NAMALWA (cell line): ENCODE measurements around the gene SCARB1.

Experiments used
- DNase-seq: peaks from one replicate; pipeline ENCODE4 v3.0.0-alpha.2; 2015; ENCODE audit warnings: low spot score

Gene SCARB1

DNA sequence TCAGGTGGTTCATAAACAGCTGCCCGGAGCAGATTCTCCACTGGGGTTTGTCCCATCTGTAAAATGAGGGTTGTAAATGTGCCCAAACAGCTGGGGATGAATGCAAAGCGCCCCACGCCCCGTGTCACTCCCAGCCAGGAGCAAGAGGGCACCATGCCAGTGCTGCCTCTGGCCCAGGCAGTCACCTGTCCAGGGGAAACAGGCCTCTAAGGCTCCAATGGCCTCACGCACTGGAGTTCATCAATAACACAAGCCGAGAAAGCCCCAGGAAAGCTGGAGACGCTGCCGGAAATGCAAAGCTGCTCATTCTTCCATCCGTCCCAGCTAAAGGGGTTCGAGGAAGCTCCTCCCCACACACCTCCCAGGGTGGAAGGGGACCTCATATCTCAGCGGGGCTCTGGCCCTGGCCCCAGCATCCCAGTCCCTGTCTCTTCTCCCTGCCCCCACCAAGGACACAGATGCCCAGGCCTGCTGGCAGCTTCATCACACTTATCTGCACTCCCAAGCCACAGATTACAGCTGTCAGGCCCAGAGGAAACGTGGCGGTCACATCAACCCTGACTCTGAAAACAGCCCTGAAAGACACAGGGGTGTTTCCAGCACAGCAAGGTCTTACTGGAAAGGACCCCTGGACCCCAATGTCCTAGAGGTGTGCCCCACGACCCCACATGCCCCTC, 21.5 kb downstream of the SCARB1 start:
- no peak for DNase-seq

DNA sequence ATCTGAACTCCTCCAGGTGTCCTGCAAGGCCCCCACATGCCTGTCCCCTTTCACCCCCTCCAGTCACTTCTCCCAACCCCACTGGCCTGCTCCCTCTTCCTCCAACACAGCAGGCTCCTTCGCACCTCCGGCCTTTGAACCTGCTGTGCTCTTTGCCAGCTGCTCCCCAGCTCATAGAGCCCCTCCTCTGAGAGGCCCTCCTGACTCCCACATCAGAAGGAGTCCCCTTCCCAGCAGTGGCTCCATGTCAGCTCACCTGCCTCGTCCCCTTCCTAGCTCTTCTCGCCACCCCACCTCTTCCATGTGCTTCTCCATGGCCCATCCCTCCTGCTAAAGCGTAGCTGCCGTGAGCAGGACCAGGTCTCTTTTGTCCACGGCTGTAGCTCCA, 22.1 kb downstream of the SCARB1 start:
- DNase-seq: no peak

DNA sequence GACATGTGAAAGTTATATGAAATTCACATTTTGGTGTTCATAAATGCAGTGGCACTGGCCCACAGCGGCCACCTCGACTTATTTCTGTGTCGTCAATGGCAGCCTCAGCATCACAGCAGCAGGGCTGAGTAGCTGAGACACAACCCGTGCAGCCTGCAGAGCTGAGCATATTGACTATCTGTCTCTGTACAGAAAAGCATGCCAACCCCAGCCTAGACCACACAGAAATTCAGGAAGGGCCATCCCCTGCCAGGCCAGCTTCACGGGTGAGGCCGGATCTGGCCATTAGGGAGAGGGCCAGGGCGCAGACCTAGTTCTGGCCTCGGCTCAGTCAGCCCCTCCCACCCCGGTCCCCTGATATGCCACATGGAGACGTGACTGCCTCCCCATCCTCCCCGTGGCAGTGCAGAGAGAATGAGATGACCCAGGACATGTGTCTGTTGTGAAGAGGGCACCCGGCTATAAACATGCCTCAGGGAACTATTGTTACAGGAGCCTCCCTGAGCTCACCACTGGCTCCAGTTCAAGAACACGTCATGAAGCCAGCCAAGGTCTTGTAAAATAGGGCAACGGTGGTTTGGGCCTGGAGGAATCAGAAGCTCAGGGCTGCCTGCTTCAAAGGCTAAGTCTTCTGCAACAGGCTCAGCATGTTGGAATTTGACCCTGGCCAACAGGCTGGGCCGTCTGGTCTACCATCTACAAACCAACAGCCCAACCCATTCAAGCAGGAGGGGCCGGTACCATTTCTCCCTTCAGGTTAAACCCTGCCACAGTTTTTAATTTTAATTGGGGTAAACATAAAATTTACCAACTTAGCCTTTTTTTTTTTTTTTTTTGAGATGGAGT, 25.5 kb downstream of the SCARB1 start:
- DNase-seq: no peak

DNA sequence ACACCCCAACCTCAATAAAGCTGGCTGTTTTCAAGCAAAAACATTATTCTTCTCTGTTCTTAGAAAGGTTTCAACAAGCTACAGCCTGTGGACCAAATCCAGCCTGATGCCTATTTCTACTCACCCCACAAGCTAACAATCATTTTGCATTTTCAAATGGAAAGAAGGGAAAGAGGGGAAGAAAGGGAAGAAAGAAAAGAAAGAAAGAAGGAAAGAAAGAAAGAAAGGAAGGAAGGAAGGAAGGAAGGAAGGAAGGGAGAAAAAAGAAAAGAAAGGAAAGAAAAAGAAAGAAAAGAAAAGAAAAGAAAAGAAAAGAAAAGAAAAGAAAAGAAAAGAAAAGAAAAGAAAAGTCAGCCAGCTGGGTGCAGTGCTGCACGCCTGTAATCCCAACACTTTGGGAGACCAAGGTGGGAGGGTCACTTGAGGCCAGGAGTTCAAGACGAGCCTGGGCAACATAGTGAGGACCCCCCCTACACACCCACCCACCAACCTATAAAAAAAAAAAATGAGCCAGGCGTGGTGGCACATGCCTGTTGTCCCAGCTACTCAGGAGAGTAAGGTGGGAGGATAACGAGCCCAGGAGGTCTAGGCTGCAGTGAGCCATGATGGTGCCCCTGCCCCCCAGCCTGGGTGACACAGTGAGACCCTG, 26.3 kb downstream of the SCARB1 start:
- DNase-seq: no peak

DNA sequence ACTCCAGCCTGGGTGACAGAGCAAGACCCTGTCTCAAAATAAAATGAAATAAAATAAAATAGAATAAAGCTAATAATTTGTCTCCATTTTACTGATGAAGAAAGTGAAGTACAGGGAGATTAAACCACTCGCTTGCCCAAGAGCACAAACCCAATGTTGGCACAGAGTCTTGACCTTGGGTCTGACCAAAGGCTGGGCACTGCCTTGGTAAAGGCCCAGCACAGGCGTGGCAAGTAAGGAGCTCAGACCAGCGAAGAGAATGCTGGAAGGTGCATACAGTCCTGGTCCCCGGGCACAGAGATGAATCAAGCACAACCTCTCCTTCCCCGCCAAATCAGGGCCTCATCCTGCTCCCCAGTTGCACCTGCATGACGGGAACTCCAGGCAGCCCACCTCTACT, 26.9 kb downstream of the SCARB1 start:
- DNase-seq: no peak

DNA sequence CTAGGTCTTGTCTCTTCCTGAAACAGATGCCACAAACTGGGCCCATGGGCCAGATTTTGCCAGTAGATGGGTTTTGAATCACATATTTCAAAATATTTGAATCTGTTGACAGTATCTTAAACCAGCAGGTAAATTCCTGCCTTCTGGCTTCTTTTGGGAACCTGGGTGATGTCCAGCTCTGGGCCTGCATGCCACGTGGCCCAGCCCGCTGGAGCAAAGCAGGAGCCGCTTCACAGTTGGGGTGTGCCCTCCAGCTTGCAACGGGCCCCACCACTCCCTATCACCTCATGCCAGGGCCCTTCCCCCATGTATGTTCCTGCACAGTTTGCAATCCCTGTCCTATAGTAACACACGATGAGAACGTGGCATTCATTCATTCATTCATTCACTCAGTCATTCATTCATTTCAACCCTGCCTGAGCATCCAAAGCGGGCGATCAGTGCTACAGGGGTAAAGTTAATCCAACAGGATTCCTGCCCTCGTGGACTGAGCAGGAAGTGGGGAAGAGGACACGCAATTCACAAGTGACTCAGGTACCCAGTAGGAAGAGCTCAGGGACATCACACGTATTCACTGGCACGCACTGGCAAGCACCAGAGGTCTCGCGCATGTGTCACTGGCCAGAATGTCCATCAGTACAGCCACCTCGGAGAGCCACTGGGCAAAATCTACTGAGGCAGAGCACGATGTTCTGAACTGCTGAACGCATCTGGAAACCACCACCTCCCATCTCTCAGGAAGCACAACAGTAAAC, 27.8 kb downstream of the SCARB1 start:
- DNase-seq: no peak

DNA sequence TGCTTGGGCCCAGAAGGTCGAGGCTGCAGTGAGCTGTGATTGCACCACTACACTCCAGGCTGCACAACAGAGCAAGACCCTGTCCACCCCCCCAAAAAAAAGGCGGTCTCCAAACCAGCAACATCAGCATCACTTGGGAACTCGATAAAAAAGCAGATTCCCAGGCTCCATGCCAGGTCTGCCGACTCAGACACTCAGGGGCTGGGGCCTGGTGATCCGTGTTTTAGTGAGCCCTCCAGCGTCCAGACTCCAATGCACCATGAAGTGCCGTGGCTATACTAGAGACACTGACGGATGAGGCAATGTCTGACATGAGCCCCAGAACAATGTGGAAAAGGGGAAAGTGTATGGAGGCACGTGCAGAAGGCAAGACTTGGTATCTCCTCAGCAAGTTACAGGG, 28.8 kb downstream of the SCARB1 start:
- no peak for DNase-seq

DNA sequence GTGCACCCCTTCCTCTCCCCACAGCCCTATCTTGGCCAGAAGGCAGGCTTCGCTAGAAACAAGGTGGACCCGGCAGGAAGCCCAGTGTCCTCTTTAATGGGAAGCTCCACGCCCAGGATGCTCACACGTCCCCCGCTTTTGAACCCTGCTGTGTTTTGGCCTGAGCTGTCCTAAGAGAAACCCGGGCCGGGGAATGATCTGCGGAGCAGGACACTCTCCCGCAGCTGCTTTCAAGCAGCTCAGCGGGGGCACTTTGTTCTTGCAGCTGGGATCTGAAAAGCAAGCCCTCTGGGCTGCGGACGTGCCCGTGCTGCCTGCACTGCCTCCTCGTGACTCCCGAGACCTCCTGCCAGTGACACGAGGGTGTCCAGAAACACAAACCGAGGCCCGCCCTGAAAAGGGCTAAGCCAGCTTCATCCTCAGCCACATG, 30.0 kb downstream of the SCARB1 start:
- DNase-seq: no peak

GRCh38 chr12:124832856-124833255, 30.8 kb downstream of the SCARB1 start:
- DNase-seq: no peak

GRCh38 chr12:124831590-124831989, 32.1 kb downstream of the SCARB1 start:
- DNase-seq: no peak

- no peak for DNase-seq
Observed at GRCh38 chr12:124830306-124830705, 33.4 kb downstream of the SCARB1 start.

GRCh38 chr12:124829708-124830304, 33.9 kb downstream of the SCARB1 start:
- DNase-seq: no peak

DNA sequence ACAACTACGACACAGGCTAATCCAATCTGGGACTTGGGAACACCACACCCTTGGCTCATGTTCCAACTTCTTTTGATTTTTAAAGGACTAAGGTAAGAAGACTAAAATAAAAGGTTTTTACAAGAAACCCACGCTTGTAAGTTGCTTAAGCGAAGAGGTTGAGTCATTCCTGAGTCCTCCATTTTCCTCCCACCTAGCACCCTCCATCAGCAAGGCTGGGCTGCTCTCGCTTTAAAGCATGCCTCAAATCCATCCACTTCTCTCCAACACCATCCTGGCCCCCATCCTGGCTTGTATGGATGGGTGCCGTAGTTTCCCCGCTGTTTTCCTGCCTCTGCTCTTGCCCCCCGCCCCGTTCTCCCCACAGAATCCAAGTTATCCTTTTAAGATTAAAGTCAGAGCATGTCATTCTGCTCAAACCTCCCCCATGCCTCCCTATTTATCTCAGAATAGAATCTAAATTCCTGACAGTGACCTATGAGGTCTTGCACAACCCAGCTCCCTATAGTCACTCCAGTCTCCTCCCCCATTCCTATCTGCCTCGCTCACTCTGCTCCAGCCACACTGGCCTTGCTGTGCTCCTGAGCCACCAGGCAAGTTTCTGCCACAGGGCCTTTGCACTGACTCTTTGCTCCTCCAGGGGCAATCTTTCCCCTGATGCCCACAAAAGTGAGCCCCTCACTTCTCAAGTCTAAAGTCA, 34.5 kb downstream of the SCARB1 start:
- no peak for DNase-seq

- DNase-seq: no peak
Observed at GRCh38 chr12:124828264-124829007, 35.2 kb downstream of the SCARB1 start.

GRCh38 chr12:124827588-124828184, 36.0 kb downstream of the SCARB1 start:
- no peak for DNase-seq

DNA sequence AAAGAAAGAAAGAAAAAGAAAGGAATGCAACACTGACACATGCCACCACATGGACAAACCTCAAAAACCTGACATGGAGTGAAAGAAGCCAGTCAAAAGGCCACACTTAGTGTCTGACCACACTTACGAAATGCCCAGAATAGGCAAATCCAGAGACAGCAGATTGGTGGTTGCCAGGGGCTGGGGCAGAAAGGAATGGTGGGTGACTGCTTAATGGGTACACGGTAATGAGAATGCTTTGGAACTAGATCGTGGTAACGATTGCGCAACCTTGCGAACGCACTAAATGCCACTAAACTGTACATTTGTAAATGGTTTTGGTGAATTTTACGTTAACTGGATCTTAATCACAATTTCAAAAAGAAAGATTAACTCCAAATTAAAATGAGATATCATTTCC, 39.5 kb downstream of the SCARB1 start:
- DNase-seq: no peak

DNA sequence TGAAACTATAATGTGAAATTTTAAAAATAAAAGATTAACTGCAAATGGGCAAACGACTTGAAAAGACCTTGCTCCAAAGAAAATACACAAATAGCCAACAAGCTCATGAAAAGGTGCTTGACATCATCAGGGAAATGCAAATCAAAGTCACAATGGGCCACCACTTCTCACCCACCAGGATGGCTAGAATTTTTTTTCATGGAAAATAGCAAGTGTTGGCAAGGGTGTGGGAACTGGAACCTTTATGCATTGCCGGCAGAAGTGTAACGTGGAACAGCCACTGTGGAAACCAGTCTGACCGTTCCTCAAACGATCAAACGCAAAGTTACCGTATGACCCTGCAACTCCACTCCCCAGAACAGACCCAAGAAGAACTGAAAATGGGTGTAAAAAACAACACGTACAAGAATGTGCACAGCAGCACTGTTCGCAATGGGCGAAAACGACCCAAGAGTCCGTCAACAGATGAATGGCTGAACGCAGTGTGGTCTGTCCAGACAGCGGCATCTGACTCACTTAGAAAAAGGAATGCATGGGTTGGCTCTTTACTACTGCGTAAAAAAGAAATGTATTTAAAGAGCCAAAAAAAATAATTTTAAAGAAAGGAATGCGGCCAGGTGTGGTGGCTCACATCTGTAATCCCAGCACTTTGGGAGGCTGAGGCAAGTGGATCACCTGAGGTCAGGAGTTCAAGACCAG, 40.2 kb downstream of the SCARB1 start:
- DNase-seq: no peak

DNA sequence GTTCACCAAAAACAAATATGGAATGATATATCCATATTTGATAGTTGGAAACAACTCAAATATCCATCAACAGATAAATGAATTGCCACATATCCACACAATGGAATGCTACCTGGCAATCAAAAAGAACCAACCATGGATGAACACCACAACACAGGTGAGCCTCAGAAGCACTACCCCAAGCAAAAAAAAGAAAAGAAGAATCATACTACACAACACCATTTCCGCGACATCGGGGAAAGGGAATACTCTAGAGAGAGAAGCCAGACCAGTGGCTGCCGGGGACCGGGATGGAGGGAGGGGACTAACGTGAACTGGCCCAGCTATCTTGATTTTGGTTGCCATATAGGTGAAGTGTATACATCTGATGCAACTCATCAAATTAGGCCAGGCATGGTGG, 41.4 kb downstream of the SCARB1 start:
- DNase-seq: no peak
